ENCODE results near the gene ATP1A2.

ATP1A2 gene

GRCh38 chr1:160163615-160164014, 48.1 kb downstream of the ATP1A2 start:
- Histone ChIP-seq H3K4me3 (ENCODE audit: low read length in 2 of 2) (no peak overlapping the region), H3K4me1 (ENCODE audit: control insufficient read depth, insufficient read depth, low read length) (no peaks in the 10 kb centered on the region), H3K27ac (ENCODE audit: low read length) (no peak overlapping the region), H3K9me3 (ENCODE audit: control insufficient read depth in 2 of 2, low read length in 2 of 2) (no peaks in the 10 kb centered on the region), H3K9ac (ENCODE audit: low read length in 2 of 2) (no peak overlapping the region), H3K27me3 (ENCODE audit: control insufficient read depth in 1 of 2, insufficient read depth in 2 of 2, low read length in 2 of 2) (no peaks in the 10 kb centered on the region), H3K36me3 (ENCODE audit: control insufficient read depth in 2 of 2, insufficient read depth in 2 of 2, low read length in 2 of 2) (no peaks in the 10 kb centered on the region)

GRCh38 chr1:160164121-160164520, 48.6 kb downstream of the ATP1A2 start:
- no peaks in the 10 kb centered on the region for H3K4me1 ChIP-seq (ENCODE audit: control insufficient read depth, insufficient read depth, low read length)
- H3K9me3 ChIP-seq (ENCODE audit: control insufficient read depth in 2 of 2, low read length in 2 of 2), result no peaks in the 10 kb centered on the region
- no peaks in the 10 kb centered on the region for H3K27me3 ChIP-seq (ENCODE audit: control insufficient read depth in 1 of 2, insufficient read depth in 2 of 2, low read length in 2 of 2)
- H3K4me3 ChIP-seq (ENCODE audit: low read length in 2 of 2), result no peak overlapping the region
- H3K27ac ChIP-seq (ENCODE audit: low read length), result no peak overlapping the region
- H3K36me3 ChIP-seq (ENCODE audit: control insufficient read depth in 2 of 2, insufficient read depth in 2 of 2, low read length in 2 of 2), result no peaks in the 10 kb centered on the region
- H3K9ac ChIP-seq (ENCODE audit: low read length in 2 of 2), result no peak overlapping the region

- no peaks in the 10 kb centered on the region for H3K4me1 ChIP-seq (ENCODE audit: control insufficient read depth, insufficient read depth, low read length)
- no peak overlapping the region for H3K27ac ChIP-seq (ENCODE audit: low read length)
- no peaks in the 10 kb centered on the region for H3K9me3 ChIP-seq (ENCODE audit: control insufficient read depth in 2 of 2, low read length in 2 of 2)
- H3K9ac ChIP-seq (ENCODE audit: low read length in 2 of 2), result no peak overlapping the region
- no peaks in the 10 kb centered on the region for H3K27me3 ChIP-seq (ENCODE audit: control insufficient read depth in 1 of 2, insufficient read depth in 2 of 2, low read length in 2 of 2)
- no peaks in the 10 kb centered on the region for H3K36me3 ChIP-seq (ENCODE audit: control insufficient read depth in 2 of 2, insufficient read depth in 2 of 2, low read length in 2 of 2)
- no peak overlapping the region for H3K4me3 ChIP-seq (ENCODE audit: low read length in 2 of 2)
Measured at GRCh38 chr1:160166166-160166868, 50.8 kb downstream of the ATP1A2 start.

GRCh38 chr1:160167056-160167455, 51.5 kb downstream of the ATP1A2 start:
- Histone ChIP-seq H3K27me3 (ENCODE audit: control insufficient read depth in 1 of 2, insufficient read depth in 2 of 2, low read length in 2 of 2) (peaks cover 0 to 3% of the 10 kb centered on the region in 2 donors), H3K9ac (ENCODE audit: low read length in 2 of 2) (no peak overlapping the region), H3K36me3 (ENCODE audit: control insufficient read depth in 2 of 2, insufficient read depth in 2 of 2, low read length in 2 of 2) (no peaks in the 10 kb centered on the region), H3K9me3 (ENCODE audit: control insufficient read depth in 2 of 2, low read length in 2 of 2) (no peaks in the 10 kb centered on the region), H3K4me3 (ENCODE audit: low read length in 2 of 2) (no peak overlapping the region), H3K27ac (ENCODE audit: low read length) (no peak overlapping the region), H3K4me1 (ENCODE audit: control insufficient read depth, insufficient read depth, low read length) (no peaks in the 10 kb centered on the region)

GRCh38 chr1:160167580-160167979, 52.0 kb downstream of the ATP1A2 start:
- Histone ChIP-seq H3K27me3 (ENCODE audit: control insufficient read depth in 1 of 2, insufficient read depth in 2 of 2, low read length in 2 of 2) (peaks cover 0 to 3% of the 10 kb centered on the region in 2 donors), H3K4me1 (ENCODE audit: control insufficient read depth, insufficient read depth, low read length) (no peaks in the 10 kb centered on the region), H3K36me3 (ENCODE audit: control insufficient read depth in 2 of 2, insufficient read depth in 2 of 2, low read length in 2 of 2) (no peaks in the 10 kb centered on the region), H3K4me3 (ENCODE audit: low read length in 2 of 2) (no peak overlapping the region), H3K27ac (ENCODE audit: low read length) (no peak overlapping the region), H3K9ac (ENCODE audit: low read length in 2 of 2) (no peak overlapping the region), H3K9me3 (ENCODE audit: control insufficient read depth in 2 of 2, low read length in 2 of 2) (no peaks in the 10 kb centered on the region)

GRCh38 chr1:160168016-160168415, 52.5 kb downstream of the ATP1A2 start:
- Histone ChIP-seq H3K27me3 (ENCODE audit: control insufficient read depth in 1 of 2, insufficient read depth in 2 of 2, low read length in 2 of 2) (peaks cover 0 to 3% of the 10 kb centered on the region in 2 donors), H3K4me3 (ENCODE audit: low read length in 2 of 2) (no peak overlapping the region), H3K4me1 (ENCODE audit: control insufficient read depth, insufficient read depth, low read length) (no peaks in the 10 kb centered on the region), H3K27ac (ENCODE audit: low read length) (no peak overlapping the region), H3K36me3 (ENCODE audit: control insufficient read depth in 2 of 2, insufficient read depth in 2 of 2, low read length in 2 of 2) (no peaks in the 10 kb centered on the region), H3K9me3 (ENCODE audit: control insufficient read depth in 2 of 2, low read length in 2 of 2) (no peaks in the 10 kb centered on the region), H3K9ac (ENCODE audit: low read length in 2 of 2) (no peak overlapping the region)

GRCh38 chr1:160168609-160169369, 53.2 kb downstream of the ATP1A2 start:
- no peaks in the 10 kb centered on the region for H3K4me1 ChIP-seq (ENCODE audit: control insufficient read depth, insufficient read depth, low read length)
- no peak overlapping the region for H3K27ac ChIP-seq (ENCODE audit: low read length)
- H3K9ac ChIP-seq (ENCODE audit: low read length in 2 of 2), result no peak overlapping the region
- peaks cover 0 to 3% of the 10 kb centered on the region in 2 donors for H3K27me3 ChIP-seq (ENCODE audit: control insufficient read depth in 1 of 2, insufficient read depth in 2 of 2, low read length in 2 of 2)
- no peak overlapping the region for H3K4me3 ChIP-seq (ENCODE audit: low read length in 2 of 2)
- no peaks in the 10 kb centered on the region for H3K9me3 ChIP-seq (ENCODE audit: control insufficient read depth in 2 of 2, low read length in 2 of 2)
- no peaks in the 10 kb centered on the region for H3K36me3 ChIP-seq (ENCODE audit: control insufficient read depth in 2 of 2, insufficient read depth in 2 of 2, low read length in 2 of 2)

- Histone ChIP-seq H3K4me3 (ENCODE audit: low read length in 2 of 2) (no peak overlapping the region), H3K36me3 (ENCODE audit: control insufficient read depth in 2 of 2, insufficient read depth in 2 of 2, low read length in 2 of 2) (no peaks in the 10 kb centered on the region), H3K27ac (ENCODE audit: low read length) (no peak overlapping the region), H3K27me3 (ENCODE audit: control insufficient read depth in 1 of 2, insufficient read depth in 2 of 2, low read length in 2 of 2) (peaks cover 0 to 3% of the 10 kb centered on the region in 2 donors), H3K4me1 (ENCODE audit: control insufficient read depth, insufficient read depth, low read length) (no peaks in the 10 kb centered on the region), H3K9ac (ENCODE audit: low read length in 2 of 2) (no peak overlapping the region), H3K9me3 (ENCODE audit: control insufficient read depth in 2 of 2, low read length in 2 of 2) (no peaks in the 10 kb centered on the region)
Measured at GRCh38 chr1:160169553-160170399, 54.2 kb downstream of the ATP1A2 start.

GRCh38 chr1:160171354-160171753, 55.8 kb downstream of the ATP1A2 start:
- no peak overlapping the region for H3K4me3 ChIP-seq (ENCODE audit: low read length in 2 of 2)
- no peak overlapping the region for H3K27ac ChIP-seq (ENCODE audit: low read length)
- peaks cover 0 to 3% of the 10 kb centered on the region in 2 donors for H3K27me3 ChIP-seq (ENCODE audit: control insufficient read depth in 1 of 2, insufficient read depth in 2 of 2, low read length in 2 of 2)
- H3K36me3 ChIP-seq (ENCODE audit: control insufficient read depth in 2 of 2, insufficient read depth in 2 of 2, low read length in 2 of 2), result no peaks in the 10 kb centered on the region
- no peak overlapping the region for H3K9ac ChIP-seq (ENCODE audit: low read length in 2 of 2)
- H3K9me3 ChIP-seq (ENCODE audit: control insufficient read depth in 2 of 2, low read length in 2 of 2), result no peaks in the 10 kb centered on the region
- no peaks in the 10 kb centered on the region for H3K4me1 ChIP-seq (ENCODE audit: control insufficient read depth, insufficient read depth, low read length)

- no peaks in the 10 kb centered on the region for H3K9me3 ChIP-seq (ENCODE audit: control insufficient read depth in 2 of 2, low read length in 2 of 2)
- no peak overlapping the region for H3K27ac ChIP-seq (ENCODE audit: low read length)
- no peak overlapping the region for H3K4me3 ChIP-seq (ENCODE audit: low read length in 2 of 2)
Measured at GRCh38 chr1:160171980-160172379, 56.4 kb downstream of the ATP1A2 start.

More at GRCh38 chr1:160171980-160172379, 56.4 kb downstream of the ATP1A2 start:
- Histone ChIP-seq H3K36me3 (ENCODE audit: control insufficient read depth in 2 of 2, insufficient read depth in 2 of 2, low read length in 2 of 2) (no peaks in the 10 kb centered on the region), H3K27me3 (ENCODE audit: control insufficient read depth in 1 of 2, insufficient read depth in 2 of 2, low read length in 2 of 2) (peaks cover 0 to 3% of the 10 kb centered on the region in 2 donors), H3K9ac (ENCODE audit: low read length in 2 of 2) (no peak overlapping the region), H3K4me1 (ENCODE audit: control insufficient read depth, insufficient read depth, low read length) (no peaks in the 10 kb centered on the region)

All from stomach smooth muscle (tissue), 2 donors.